Measurements from ENCODE around the gene PTPRN2.
"Not testable (repeated sequence)": the region's sequence is repeated elsewhere in the genome, so short reads cannot be mapped to it uniquely, and the experiment has no call there.

The PTPRN2 gene

DNA sequence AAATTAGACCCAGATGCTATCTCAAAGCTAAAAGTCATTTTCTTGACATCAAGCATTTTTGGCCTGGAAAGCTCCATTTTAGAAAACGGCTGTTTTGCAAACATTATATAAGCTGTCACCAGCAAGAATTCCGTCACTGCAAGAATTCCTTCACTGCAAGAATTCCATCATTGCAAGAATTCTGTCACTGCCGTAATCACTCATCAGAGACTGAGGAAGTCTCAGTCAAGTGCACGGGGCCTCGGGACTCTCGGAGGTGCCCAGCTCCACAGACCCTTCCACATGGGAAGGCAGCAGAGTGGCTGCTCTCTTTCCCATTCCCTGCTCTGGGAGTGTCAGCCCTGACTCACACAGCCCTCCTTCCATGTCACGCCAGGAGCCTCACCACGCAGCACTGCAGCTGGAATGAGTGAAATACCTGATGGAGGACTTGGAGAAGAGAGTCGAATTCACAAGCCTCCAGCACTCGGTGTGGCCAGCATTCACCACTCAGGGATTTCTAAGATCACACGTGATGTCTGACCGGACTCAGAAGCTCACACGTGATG, 168.3 kb downstream of the PTPRN2 start:
- no peak for DNase-seq (ENCODE audit: low spot score)

DNA sequence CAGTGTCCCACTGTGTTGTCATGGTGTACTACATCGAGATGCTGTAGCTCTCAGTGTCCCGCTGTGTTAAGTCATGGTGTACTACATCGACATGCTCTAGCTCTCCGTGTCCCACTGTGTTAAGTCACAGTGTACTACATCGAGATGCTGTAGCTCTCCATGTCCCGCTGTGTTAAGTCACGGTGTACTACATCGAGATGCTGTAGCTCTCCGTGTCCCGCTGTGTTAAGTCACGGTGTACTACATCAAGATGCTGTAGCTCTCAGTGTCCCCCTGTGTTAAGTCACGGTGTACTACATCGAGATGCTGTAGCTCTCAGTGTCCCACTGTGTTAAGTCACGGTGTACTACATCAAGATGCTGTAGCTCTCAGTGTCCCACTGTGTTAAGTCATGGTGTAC, 169.2 kb downstream of the PTPRN2 start:
- DNase-seq (ENCODE audit: low spot score), result not testable (repeated sequence)

DNA sequence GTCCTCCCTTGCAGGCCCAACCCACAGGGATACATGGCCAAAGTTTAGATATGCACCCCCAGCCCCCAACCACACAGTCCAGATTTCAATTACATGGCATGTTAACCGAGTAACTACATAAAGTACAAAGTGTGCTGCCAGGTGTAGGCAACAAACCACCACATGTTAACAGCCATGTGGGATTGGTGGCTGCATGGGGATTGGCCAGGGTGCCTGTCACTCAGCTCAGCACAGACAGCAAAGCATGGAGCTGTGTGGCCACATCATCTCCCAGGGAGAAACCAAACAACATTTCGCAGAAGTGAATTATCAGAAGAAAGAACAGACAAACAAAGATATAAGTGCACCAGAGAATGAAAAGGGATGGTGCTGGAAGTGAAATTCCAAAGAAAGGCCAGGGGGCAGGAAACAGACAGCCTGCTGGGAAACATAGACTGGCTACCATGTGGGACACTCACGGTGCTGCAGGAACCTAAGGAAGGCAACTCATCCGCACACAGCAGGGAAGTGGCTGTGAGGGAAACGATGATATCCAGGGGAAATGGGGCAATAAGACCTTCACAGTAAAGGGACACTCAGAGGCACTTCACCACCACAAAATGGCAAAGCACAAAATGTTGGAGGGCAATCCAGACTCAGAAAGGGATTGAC, 171.2 kb downstream of the PTPRN2 start:
- no peak for DNase-seq (ENCODE audit: low spot score)

DNA sequence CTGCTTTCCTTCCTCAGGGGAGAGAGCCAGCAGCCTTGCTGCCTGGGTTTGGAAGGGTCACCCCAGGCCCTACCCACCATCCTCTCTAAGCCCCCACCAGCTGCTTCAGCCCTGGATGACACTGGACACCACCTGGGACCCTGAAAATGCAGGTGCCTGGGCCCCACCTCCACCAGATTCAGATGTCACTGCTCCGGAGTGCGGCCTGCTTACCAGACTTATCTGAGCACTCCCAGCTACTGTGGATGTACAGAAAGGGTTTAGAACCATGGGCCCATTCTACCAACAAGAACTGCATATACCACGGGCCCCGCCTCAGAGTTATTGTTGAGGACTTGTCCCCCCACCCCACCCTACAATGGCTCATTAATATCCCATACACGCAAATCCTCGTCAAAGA, 172.3 kb downstream of the PTPRN2 start:
- DNase-seq (ENCODE audit: low spot score), result no peak

DNA sequence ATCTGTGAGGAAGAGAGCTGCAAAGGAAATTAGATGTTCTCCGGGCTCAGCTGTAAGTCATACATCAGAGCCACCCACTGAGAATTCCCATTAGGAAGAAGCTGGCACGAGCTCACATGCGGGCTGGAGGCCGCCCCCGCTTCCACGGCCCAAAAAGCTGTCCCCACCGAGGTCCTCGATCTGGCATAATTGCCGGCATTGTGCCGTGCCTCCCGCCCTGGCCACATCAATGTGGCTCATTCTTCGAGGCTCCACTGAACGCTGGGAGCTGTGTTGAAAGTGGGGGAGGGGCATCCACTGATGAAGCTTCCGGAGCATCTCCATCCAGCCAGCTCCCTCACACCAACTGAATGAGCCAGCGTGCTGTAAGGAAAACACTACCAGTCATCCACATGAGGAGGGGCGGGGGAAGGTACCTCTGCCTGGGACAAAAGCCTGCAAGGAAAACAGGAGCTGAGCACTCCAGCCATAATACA, 173.1 kb downstream of the PTPRN2 start:
- no peak for DNase-seq (ENCODE audit: low spot score)

DNA sequence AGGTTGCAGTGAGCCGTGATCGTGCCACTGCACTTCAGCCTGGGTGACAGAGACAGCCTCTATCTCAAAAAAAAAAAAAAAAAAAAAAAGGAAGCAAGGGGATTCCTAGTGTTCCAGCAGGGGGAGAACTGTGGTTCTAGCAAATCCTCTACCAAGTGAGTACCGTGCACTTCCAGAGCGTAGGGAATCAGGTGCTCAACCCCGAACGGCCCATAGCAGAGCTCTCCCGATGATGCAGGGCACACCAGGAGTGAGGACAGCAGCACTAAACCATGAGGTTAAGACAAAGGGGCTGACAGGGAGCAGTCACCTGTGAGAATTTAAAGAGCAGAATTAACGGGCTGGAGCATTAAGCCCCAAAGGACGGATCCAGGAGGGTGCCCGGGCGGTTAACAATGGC, 173.6 kb downstream of the PTPRN2 start:
- DNase-seq (ENCODE audit: low spot score), result no peak

DNA sequence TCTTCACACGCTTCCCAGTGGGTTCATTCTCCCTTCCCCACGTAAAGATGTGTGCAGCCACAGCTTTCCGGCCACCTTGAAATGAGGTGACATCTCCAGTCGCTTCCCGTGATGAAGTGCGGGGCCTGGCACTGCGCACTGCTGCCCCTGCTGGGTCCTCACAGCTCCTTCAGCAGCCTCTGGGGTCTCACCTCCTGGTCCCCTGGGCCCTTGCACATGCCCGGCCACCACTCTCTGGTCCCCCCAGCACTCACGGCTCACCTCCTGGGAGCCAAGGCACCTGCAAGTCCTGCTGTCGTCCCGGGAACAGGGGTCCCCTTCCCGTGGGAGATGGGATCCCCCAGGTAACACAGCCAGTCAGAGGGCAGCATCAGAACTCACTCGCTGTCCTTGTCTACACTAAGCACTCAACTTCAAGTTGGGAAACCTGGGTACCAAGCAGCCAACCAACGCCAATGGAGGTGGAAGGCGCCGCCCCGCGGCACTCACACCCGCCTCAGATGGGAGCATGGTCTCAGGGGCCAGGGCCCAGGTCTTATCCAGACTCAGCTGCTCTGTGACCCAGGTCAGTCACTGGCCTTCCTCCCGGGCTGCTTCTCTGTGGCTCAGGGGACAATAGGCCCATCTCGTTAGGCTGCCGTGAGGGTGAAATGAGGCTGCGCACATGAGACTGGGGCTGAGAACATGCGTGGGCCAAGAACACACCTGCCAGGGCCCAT, 176.2 kb downstream of the PTPRN2 start:
- no peak for DNase-seq (ENCODE audit: low spot score)

DNA sequence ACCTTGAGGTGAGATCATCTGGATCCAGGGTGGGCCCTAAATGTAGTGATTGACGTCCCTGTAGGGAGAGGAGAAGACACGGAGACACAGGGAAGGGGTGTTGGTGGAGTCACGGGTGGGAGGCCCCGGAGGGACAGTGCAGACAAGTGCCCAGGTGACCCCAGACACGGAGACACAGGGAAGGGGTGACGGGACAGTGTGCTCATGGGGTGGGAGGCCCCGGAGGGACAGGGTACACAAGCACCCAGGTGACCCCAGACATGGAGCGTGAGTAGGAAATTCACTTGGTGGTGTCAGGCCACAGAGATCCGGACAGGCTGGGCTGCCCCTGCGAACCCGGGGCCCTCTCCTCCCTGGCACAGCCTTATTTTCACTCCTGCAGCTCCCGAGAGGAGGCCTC, 176.9 kb downstream of the PTPRN2 start:
- no peak for DNase-seq (ENCODE audit: low spot score)

DNA sequence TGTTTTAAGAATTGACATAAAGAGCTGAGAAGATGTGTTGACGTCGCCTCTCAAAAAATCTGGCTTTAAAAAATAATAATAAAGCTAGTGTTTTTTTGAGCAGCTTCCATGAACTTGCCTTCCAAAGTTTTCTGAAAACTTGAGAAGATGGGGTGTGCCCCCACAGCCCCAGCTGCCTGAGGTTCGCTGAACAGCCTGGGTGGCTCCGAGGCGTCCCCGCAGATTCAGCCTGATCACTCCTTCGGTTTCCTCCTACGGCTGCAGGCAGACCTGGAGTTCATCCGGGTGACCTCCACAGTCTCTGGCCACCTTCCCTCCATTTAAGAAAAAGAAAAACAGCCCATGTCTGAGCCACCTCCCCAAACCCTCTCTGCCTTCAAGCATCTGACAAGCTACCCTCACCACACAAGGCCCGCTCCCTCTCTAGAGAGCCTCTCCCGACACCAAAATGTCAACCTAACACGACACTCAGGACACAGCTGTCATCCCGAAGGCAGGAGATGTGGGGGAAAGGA, 177.8 kb downstream of the PTPRN2 start:
- DNase-seq (ENCODE audit: low spot score), result no peak

DNA sequence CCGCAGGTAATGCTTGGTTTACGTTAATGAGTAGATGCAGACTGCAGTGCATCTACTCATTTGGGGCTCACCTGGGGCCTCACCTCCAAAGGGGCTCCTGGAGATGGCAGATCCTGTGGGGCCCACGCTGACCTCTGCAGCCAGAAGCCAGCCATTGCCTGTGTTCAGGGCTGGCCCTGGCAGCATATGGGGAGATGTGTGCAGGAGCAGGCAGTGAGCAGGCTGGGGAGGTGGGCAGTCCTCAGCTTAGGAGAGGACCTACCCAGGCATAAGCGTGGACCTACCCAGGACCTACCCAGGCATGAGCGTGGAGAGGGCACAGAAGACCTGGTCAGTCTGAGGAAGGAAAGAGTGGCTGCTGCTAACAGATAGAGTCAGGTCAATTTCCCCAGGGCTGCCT, 178.5 kb downstream of the PTPRN2 start:
- no peak for DNase-seq (ENCODE audit: low spot score)

DNA sequence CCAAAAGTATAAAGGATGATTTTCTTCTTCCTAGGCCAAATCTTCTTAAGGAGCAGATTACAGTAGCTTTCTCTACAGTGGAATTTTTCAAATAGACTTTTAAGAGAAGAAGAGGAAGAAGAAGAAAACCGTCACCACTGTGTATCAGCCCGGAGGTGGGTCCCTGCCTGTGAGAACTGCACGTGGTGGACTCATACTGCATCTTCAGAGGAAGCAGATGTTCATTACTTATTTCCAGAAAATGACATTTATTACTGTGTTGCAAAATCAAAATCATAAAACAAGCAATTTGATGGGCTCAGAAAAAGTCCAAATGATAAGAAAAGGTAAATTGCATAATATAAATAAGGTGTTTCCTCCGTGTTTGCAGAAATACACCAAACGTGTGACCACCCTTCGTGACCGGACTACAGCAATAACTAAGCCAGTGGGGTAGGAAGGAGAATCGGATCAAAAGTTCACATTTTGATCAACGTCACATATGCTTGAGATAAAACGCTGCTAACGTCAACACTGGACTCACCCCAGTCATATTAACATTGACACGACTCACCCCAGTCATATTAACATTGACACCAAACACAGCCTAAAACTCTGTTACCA, 179.2 kb downstream of the PTPRN2 start:
- no peak for DNase-seq (ENCODE audit: low spot score)

DNA sequence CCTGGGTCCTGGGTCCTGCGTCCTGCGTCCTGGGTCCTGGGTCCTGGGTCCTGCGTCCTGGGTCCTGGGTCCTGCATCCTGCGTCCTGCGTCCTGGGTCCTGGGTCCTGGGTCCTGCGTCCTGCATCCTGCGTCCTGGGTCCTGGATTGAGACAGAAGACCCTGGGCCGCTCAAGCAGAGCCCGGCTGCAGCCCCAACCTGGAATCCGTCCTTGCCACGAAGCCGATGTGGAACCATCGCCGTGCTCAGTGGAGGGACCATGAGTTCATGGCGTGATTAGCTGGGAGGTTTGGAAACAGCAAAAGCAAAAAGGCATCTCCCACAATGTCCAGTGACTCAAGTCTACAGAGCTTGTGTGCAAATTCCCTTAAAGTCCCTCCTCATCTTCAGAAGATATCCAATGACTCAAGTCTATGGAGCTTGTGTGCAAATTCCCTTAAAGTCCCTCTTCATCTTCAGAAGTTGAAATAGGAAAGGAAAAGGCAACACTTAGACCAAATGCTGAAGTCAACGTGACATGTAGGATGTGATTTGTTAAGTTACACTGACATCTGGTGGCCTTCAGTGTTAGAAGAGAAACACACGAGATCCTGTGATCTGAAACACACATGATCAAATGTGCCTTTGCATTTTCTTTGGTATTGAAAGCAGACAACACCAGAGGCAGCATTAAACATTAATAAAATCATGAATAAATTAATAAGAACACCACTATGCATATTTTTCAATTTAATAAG, 179.9 kb downstream of the PTPRN2 start:
- peak; percentile 66 for DNase-seq (ENCODE audit: low spot score)

DNA sequence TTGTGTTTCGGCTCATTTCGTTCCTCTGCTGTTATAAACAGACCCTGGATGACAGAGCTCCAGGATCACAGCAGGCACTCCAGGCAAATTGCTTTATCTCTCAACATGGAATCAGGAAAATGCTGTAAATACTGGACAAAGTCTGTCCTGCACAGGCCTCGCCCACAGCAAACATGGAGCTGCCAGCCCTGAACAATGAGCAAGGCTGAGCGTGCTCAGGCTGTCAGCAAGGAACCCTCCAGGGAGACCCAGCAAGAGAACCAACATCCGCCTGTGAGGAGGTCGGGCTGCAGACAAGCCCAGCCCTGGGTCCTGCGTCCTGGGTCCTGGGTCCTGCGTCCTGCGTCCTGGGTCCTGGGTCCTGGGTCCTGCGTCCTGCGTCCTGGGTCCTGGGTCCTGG, 180.8 kb downstream of the PTPRN2 start:
- DNase-seq (ENCODE audit: low spot score), result no peak

DNA sequence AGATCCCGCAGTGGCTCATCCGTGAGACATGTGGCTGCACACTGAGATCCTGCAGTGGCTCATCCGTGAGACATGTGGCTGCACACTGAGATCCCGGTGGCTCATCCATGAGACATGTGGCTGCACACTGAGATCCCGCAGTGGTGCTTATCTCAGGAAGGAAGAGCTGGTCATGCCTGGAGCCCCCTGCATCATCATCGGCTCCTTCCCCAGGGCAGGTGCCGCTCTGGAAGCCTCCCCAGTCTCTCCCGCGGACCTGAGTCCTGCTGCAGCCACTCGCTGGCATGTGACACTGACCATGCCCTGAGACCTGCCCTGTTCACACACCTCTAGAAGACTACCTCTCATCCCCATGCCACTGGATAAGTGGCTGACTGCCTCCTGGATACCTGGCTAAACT, 181.3 kb downstream of the PTPRN2 start:
- no peak for DNase-seq (ENCODE audit: low spot score)

DNA sequence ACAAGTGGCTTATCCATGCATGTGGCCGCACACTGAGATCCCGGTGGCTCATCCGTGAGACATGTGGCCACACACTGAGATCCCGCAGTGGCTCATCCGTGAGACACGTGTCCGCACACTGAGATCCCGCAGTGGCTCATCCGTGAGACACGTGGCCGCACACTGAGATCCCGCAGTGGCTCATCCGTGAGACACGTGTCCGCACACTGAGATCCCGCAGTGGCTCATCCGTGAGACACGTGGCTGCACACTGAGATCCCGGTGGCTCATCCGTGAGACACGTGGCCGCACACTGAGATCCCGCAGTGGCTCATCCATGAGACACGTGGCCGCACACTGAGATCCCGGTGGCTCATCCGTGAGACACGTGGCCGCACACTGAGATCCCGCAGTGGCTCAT, 181.9 kb downstream of the PTPRN2 start:
- DNase-seq (ENCODE audit: low spot score), result not testable (repeated sequence)

DNA sequence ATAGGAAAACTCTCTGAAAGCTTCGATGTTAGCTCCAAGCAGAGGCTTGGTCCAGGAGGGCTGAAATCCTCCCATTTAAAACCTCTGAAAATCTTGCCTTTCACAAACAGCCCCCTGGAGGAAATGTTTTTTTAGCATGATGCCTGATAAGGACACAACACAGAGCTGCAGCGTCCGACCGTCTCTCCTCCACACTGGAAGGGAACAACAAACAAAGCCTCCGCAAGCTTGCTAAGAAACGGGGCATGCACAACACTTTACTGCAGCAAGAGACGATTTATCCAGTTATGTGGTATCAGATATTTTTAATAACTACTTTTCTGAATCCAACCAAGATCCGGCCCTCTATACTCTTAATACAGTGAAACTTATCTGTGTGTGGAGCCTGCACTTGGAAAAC, 182.3 kb downstream of the PTPRN2 start:
- DNase-seq (ENCODE audit: low spot score), result no peak

DNA sequence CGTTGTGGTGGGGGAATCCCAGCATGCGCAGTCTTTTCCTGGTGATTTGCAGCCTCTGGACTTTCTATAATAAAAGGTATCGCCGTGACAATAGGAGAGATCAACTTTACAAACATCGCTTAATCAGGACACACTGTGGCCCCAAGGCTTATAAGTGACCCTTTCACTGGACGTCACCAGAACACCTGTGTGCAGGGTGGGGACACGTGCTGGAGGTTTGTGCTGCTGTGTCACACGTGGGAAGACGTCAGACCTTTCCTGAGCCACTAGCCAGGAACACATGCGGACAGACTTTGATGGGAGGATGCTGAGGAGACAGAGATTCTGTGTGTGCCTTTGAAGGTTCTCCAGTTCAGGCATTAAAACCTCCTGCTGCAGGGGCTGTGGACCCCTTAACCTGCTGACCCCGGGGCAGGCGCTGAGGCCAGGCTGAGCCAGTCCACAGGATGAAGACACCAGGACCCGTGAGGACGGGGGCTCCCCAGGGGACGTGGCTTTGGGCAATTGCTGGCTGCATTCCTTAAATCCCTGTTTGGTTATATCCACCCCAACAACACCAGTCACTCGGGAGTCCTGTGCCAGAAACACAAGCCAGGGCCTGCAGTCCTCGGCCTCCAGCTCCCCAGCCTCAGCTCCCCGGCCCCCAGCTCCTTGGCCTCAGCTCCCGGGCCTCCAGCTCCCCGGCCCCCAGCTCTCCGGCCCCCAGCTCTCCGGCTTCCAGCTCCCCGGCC, 183.4 kb downstream of the PTPRN2 start:
- no peak for DNase-seq (ENCODE audit: low spot score)

DNA sequence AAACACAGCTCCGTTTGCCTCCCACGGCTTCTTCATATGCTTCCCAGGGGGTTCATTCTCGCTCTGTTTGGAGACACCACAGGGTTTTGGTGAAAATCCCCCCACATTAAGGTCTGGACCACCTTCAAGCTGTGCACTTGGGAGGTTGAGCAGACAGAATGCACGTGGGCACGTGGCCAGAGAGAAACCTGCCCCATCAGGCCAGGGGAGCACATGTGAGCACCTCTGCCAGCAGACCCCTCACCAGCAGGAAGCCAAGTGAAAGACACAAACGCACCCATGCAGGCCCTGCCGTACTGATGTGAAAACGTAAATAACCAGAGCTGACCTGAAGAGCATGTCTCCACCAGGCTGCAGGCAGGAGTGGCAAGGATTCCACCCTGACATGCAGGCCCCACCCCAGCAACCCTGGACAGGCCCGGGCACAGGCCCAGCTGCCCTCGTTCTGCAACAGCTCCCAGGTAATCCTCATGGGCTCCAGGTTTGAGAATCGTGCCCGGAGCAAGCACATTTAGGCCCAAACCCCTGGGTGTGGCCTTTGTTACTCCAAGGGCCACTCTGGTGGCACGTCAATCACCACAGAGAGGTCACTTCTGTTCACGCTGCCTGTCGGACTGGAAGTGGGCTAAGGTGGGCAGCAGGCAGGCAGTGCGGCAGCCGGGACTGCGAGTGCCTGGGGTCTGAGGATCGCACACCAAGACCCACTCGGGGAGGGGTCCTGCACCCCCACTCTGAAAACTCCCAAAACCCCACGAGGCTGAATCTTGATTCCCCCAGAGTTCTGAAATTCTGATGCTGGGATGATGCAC, 184.4 kb downstream of the PTPRN2 start:
- DNase-seq (ENCODE audit: low spot score), result peak; percentile 34

DNA sequence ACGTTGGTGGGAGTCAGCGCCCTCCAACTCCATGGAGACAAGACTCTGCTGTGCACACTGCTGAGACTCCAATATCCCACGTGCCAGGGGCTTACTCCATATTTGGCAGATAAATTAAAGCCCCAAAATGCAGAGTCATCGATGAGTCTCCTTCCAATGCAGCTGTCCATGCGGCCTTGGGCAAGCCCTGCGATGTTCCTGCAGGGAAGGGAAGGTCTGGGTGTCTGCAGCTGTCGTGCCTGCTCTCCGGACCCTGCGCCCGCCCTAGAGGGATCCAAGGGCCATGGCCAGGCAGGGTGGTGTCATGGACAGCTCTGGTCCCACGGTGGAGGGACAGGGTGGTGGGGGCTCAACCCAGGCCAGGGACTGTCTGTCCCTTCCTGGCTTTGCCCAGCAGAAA, 185.2 kb downstream of the PTPRN2 start:
- no peak for DNase-seq (ENCODE audit: low spot score)

DNA sequence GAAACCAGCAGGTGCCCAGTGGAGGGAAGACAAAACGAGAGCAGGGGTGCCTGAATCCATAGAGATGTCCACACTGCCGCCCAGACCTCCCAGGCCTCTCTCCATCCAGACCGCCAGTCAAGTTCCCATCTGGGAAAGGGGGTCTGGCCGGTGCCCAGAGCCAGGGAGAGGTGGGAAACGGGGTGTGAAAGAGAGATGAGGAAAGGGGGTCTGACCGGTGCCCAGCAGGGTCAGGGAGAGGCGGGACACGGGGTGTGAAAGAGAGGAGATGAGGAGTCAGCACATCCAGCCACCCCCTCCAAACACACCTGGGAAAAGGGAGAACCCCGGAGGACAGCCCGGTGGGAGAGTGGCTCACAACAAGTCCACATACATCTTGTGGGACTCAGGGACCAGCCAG, 185.8 kb downstream of the PTPRN2 start:
- DNase-seq (ENCODE audit: low spot score), result no peak

DNA sequence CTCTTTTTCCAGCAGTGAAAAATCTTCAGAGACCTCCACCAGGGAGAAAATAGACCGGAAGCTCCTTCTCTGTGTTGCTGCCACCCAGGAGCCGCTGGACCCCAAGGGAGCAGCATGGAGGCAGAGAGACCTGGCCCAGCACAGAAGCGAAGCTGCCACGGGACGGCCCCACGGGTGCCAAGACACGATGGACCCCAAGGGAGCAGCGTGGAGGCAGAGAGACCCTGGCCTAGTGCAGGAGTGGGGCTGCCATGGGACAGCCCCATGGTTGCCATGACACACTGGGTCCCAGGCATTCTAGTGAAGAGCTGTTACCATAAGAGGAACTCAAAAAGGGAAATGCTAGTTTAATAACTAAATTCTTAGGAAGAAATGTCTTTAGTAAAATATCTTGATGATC, 186.3 kb downstream of the PTPRN2 start:
- no peak for DNase-seq (ENCODE audit: low spot score)

All from LoVo (cell line).